Spinal cord (tissue), 10 donors: ENCODE measurements around the gene DNASE1L2. TPM values are rescaled to one million over a fixed set of nuclear protein-coding genes. Genes with fewer than 3 reads are reported as not detected.

Source experiments
- DNase-seq, 6 donors: peaks; one replicate each; pipeline versions ENCODE4 v3.0.0 to v3.0.0-alpha.2; 2013 to 2015; ENCODE audit warnings: low spot score in 6 of 6, low read depth in 4 of 6
- H3K27ac ChIP-seq: one replicate; pipeline ENCODE4 v1.5.1; 2013; ENCODE audit warnings: low read depth, low read length, control low read depth
- H3K27me3 ChIP-seq: one replicate; pipeline ENCODE4 v1.6.1; 2013; ENCODE audit warnings: low read length; ENCODE audit not compliant: control insufficient read depth, insufficient read depth
- H3K36me3 ChIP-seq: one replicate; pipeline ENCODE4 v1.6.1; 2013; ENCODE audit warnings: low read length; ENCODE audit not compliant: control insufficient read depth, insufficient read depth
- H3K4me1 ChIP-seq: one replicate; pipeline ENCODE4 v1.6.1; 2013; ENCODE audit warnings: low read length; ENCODE audit not compliant: control insufficient read depth, insufficient read depth
- H3K4me3 ChIP-seq: one replicate; pipeline ENCODE4 v1.5.1; 2013; ENCODE audit warnings: low read depth, low read length, control low read depth
- H3K9me3 ChIP-seq: one replicate; pipeline ENCODE4 v1.6.1; 2013; ENCODE audit warnings: low read length; ENCODE audit not compliant: control insufficient read depth, insufficient read depth
- WGBS: methylation state at CpG from one replicate; pipeline ENCODE4 v1.1.5; 2013; ENCODE audit warnings: missing lambda C conversion rate; ENCODE audit not compliant: insufficient coverage; 5-methylcytosine and 5-hydroxymethylcytosine counted together
- polyA plus RNA-seq, 2 donors: library from polyadenylated mRNA; unstranded; fragments of 120-200 nt; gene quantifications; one replicate each; pipeline ENCODE4 v1.2.1, GENCODE V29; 2013; ENCODE audit not compliant: insufficient read length in 2 of 2
- total RNA-seq, 2 donors: library from RNA; depleted of rRNA in 1 of 2; stranded (reverse); fragments of 120-200 nt in 1 of 2; fragments of >200 nt in 1 of 2; gene quantifications; one replicate each; pipeline versions ENCODE4 v1.2.3 to v1.2.4, GENCODE V29; 2013 to 2014
- donor health status: healthy.

The DNASE1L2 gene
- total and polyA plus RNA-seq, 4 donors, result 1.9 to 6.1 (median 3.9) TPM

DNA sequence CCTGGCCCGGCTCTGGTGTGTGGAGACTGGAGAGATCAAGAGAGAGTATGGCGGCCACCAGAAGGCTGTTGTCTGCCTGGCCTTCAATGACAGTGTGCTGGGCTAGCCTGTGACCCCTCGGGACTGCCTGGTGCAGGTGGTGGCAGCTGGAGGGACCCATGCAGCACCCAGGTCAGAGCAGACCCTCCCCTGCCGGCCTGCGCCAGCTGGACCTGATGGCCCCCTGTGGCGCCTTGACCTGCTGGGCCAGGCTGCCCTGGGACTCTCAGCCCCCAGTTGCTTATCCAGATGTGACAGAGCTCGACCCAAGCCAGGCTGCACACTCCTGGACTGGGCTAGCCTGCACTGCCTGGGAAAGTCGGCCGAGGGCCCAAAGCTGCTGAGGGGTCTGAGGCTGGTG, 27.5 kb upstream of the DNASE1L2 start:
- 93% methylated on average over 9 of the region's 9 CpGs for WGBS
- Histone ChIP-seq H3K36me3 (peaks cover 73% of the 10 kb centered on the region), H3K9me3 (no peaks in the 10 kb centered on the region), H3K4me3 (no peak overlapping the region), H3K27ac (no peak overlapping the region), H3K27me3 (no peaks in the 10 kb centered on the region), H3K4me1 (peaks cover 57% of the 10 kb centered on the region)
- no peak for DNase-seq

DNA sequence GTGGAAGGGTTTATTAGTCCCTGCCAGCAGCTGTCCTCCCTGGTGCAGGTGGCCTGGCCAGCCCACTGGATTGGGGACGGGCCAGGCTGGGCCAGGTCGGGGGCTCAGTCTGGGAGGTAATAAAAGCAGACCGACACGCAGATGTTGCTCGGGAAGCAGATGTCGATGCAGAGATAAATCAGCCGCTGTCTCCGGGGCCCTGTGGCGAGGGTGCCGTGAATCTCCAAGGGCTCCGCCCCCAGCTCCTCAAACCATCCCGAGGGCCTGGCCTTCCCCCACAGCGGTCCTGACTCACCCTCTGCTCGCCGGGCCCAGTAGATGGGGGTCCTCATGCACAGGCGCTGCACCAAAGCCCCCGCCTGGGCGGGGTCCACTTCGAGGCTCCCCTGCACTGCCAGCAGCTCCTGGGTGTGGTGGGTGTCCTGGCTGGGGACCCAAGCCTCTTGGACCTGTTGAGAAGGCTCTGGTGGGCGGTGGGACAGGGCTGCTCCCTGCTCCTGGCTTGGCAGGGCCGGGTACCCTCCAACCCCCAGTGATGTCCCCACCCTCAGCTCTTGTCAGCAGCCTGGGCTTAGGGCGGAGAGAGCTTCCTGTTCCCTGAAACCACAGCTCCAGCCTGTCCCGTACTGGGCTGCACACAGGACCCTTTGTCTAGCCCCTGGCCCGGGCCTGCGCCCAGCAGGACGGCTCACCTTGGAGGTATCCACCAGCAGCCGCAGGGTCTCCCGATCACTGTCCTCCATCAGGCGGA, 26.8 kb upstream of the DNASE1L2 start:
- Histone ChIP-seq H3K9me3 (no peaks in the 10 kb centered on the region), H3K4me1 (peaks cover 58% of the 10 kb centered on the region), H3K36me3 (peaks cover 73% of the 10 kb centered on the region), H3K4me3 (no peak overlapping the region), H3K27ac (no peak overlapping the region), H3K27me3 (no peaks in the 10 kb centered on the region)
- DNase-seq, result no peak
- 73% methylated on average over 25 of the region's 29 CpGs for WGBS

- peaks cover 52% of the 10 kb centered on the region for H3K4me1 ChIP-seq
- no peak overlapping the region for H3K4me3 ChIP-seq
- no peaks in the 10 kb centered on the region for H3K9me3 ChIP-seq
- no peaks in the 10 kb centered on the region for H3K27me3 ChIP-seq
- no peak for DNase-seq
- 89% methylated on average over 17 of the region's 17 CpGs for WGBS
- H3K27ac ChIP-seq, result no peak overlapping the region
- peaks cover 73% of the 10 kb centered on the region for H3K36me3 ChIP-seq
Measured at GRCh38 chr16:2210009-2210332, 26.3 kb upstream of the DNASE1L2 start.

DNA sequence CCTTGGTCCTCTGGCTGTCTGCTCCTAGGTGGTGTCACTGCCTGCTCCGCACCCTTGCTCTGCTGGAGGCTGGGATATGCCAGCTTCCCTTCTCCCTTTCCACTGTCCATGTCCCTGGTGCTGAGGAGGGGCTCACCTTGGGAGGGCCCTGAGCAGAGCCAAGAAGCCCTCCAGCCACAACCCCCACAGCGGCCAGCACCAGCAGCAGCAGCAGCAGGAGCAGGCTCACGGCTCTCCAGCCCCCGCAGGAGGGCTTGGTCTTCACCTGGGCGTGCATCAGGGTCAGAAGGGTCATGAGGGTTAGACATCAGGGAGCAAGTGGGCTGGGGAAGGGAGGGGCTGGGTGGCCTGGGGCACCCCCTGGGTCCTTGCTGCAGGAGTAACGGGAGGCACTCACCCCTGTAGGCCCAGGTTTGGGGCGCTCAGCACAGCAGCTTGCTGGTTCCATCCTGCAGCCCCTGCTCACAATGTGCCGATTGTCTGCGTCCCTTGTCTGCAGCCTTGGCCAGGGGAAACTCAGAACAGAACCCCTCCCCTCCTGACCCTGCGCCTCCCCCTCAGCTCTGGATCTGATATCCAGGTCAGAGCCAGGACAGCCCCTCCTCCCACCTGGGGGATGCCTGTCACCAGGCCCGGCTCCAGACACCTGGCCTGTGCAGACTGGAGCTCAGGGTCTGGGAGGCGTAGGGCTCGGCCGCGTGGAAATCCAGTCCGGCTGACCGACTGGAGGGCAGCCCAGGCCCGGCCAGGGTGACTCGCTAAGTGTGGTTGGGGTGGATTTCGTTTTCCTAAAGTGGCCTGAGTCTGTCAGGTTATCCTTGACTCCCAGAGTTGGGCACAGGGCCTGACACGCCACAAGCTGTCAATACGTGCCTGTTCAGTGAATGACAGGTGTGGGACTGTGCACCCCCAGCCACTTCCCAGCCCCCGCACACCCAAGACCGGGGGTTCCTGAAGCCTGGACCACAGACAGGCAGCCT, 25.6 kb upstream of the DNASE1L2 start, which contains the start of gene BRICD5:
Gene BRICD5, minus strand, starts transcription at position 478 of the 980 bp plus-strand sequence. Its CDS starts 30 bp downstream, at position 448.
- Histone ChIP-seq H3K4me3 (no peak within 1 kb of the TSS), H3K27ac (no peak within 1 kb of the TSS)
- 68% methylated on average over 22 of the region's 24 CpGs for WGBS

DNA sequence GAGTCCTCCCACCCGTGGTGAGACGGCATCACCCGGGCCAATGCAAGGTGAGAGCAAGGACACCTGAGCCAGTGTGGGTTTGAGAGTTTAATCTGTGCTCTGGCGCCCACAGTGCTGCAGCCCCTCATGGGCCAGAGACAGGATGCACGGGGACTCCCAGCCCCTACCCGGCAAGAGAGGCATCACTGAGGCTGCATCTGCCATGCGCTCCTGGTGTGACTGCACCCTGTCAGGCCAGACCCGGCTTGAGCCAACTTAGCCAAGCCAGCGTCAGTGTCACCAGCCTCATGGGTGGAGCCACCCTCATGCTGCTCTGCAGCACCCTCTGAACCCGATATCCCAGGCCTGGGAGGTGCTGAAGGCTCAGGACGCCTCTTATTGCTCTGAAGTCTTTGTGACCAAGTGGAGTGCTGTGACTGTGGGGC, 24.3 kb upstream of the DNASE1L2 start:
- DNase-seq, result no peak
- Histone ChIP-seq H3K9me3 (no peaks in the 10 kb centered on the region), H3K4me1 (peaks cover 43% of the 10 kb centered on the region), H3K27me3 (no peaks in the 10 kb centered on the region), H3K36me3 (peaks cover 64% of the 10 kb centered on the region), H3K4me3 (no peak overlapping the region), H3K27ac (no peak overlapping the region)
- 84% methylated on average over 8 of the region's 11 CpGs for WGBS

More for the DNA sequence above, 25.6 kb upstream of the DNASE1L2 start, which contains the start of gene BRICD5:
- Histone ChIP-seq H3K4me1 (peaks cover 56% of the 10 kb centered on the region), H3K36me3 (peaks cover 73% of the 10 kb centered on the region), H3K27me3 (no peaks in the 10 kb centered on the region), H3K9me3 (no peaks in the 10 kb centered on the region)
- no peak for DNase-seq

- peak overlapping the region; percentile 44 for H3K4me3 ChIP-seq
- no peaks in the 10 kb centered on the region for H3K9me3 ChIP-seq
- peaks cover 40% of the 10 kb centered on the region for H3K4me1 ChIP-seq
- no peak for DNase-seq
- H3K36me3 ChIP-seq, result peaks cover 57% of the 10 kb centered on the region
- WGBS, result 80% methylated on average over 18 of the region's 19 CpGs
- no peak overlapping the region for H3K27ac ChIP-seq
- no peaks in the 10 kb centered on the region for H3K27me3 ChIP-seq
Measured at GRCh38 chr16:2212362-2213324, 23.6 kb upstream of the DNASE1L2 start.

GRCh38 chr16:2213817-2214718, 22.2 kb upstream of the DNASE1L2 start:
- H3K4me1 ChIP-seq, result peaks cover 35% of the 10 kb centered on the region
- H3K9me3 ChIP-seq, result no peaks in the 10 kb centered on the region
- no peak overlapping the region for H3K27ac ChIP-seq
- peak overlapping the region; percentile 44 for H3K4me3 ChIP-seq
- peaks cover 42% of the 10 kb centered on the region for H3K36me3 ChIP-seq
- no peak for DNase-seq
- H3K27me3 ChIP-seq, result no peaks in the 10 kb centered on the region
- under 1% methylated on average over 98 of the region's 98 CpGs for whole genome bisulfite sequencing

- H3K27ac ChIP-seq, result peak within 1 kb of the TSS; percentile 91
- DNase-seq, result peak in 1 of 6 donors; percentile 93
- H3K4me3 ChIP-seq, result peak within 1 kb of the TSS; percentile 59
- H3K9me3 ChIP-seq, result no peaks in the 10 kb centered on the region
- H3K36me3 ChIP-seq, result peaks cover 37% of the 10 kb centered on the region
- H3K27me3 ChIP-seq, result no peaks in the 10 kb centered on the region
- H3K4me1 ChIP-seq, result peaks cover 35% of the 10 kb centered on the region
- 0% methylated on average over 48 of the region's 48 CpGs for WGBS
Measured at GRCh38 chr16:2214719-2214968, 21.6 kb upstream of the DNASE1L2 start, which contains the start of gene PGP. Gene PGP, minus strand, starts transcription at chr16:2214840. Its CDS starts 63 bp downstream, at chr16:2214777.
